Ovary (tissue), 3 donors: ENCODE data around the gene ACOT2.
"Not testable (repeated sequence)": the region's sequence is repeated elsewhere in the genome, so short reads cannot be mapped to it uniquely, and the experiment has no call there.

Experiments used
- CTCF ChIP-seq, 3 donors: fragments of 450-650 bp in 2 of 3; fragments of 200-600 bp in 1 of 3; IDR thresholded peaks; one replicate each; pipeline versions ENCODE4 v1.5.1 to v1.8.0; 2016 to 2022; ENCODE audit warnings: antibody characterized with exemption in 3 of 3, mild to moderate bottlenecking in 1 of 3
- EP300 ChIP-seq: sonication (generic); formaldehyde crosslinking; IDR thresholded peaks from one replicate; pipeline ENCODE4 v1.6.1; 2017; ENCODE audit warnings: antibody characterized with exemption
- POLR2A ChIP-seq: fragments of 450-650 bp; IDR thresholded peaks from one replicate; pipeline ENCODE4 v1.6.1; 2017; ENCODE audit warnings: antibody characterized with exemption, mild to moderate bottlenecking, moderate library complexity
- donor health status: DM: no; HTN: no; CAD: no.

- TF ChIP-seq POLR2A; CTCF (IDR thresholded peaks at IDR 0.05); EP300: not testable (repeated sequence)
Measured at GRCh38 chr14:73577214-73577613, 8.2 kb downstream of the ACOT2 start.
